ENCODE data around the gene THOP1.
A peak's percentile ranks its signal among the peaks of the same experiment; 100 is the strongest.

Gene THOP1

GRCh38 chr19:2761876-2762782 lies 23.2 kb upstream of the THOP1 start:
- DNase-seq (ENCODE audit: low read depth in 2 of 2, low spot score in 1 of 2): no peak

- no peak for DNase-seq (ENCODE audit: low read depth in 2 of 2, low spot score in 1 of 2)
Observed at GRCh38 chr19:2762783-2763496, 22.4 kb upstream of the THOP1 start.

GRCh38 chr19:2763687-2764086 lies 21.6 kb upstream of the THOP1 start:
- DNase-seq (ENCODE audit: low read depth in 2 of 2, low spot score in 1 of 2): no peak

GRCh38 chr19:2764945-2765344 lies 20.4 kb upstream of the THOP1 start:
- no peak for DNase-seq (ENCODE audit: low read depth in 2 of 2, low spot score in 1 of 2)

- no peak for DNase-seq (ENCODE audit: low read depth in 2 of 2, low spot score in 1 of 2)
Observed at GRCh38 chr19:2765376-2765775, 19.9 kb upstream of the THOP1 start.

GRCh38 chr19:2766594-2767372 lies 18.5 kb upstream of the THOP1 start:
- DNase-seq (ENCODE audit: low read depth in 2 of 2, low spot score in 1 of 2): no peak

GRCh38 chr19:2767688-2768087 lies 17.6 kb upstream of the THOP1 start:
- DNase-seq (ENCODE audit: low read depth in 2 of 2, low spot score in 1 of 2): no peak

GRCh38 chr19:2768365-2769132 lies 16.8 kb upstream of the THOP1 start:
- DNase-seq (ENCODE audit: low read depth in 2 of 2, low spot score in 1 of 2): no peak

- DNase-seq (ENCODE audit: low read depth in 2 of 2, low spot score in 1 of 2): no peak
Observed at GRCh38 chr19:2769218-2769617, 16.1 kb upstream of the THOP1 start.

GRCh38 chr19:2770055-2771013 lies 15.0 kb upstream of the THOP1 start:
- DNase-seq (ENCODE audit: low read depth in 2 of 2, low spot score in 1 of 2): no peak

- DNase-seq (ENCODE audit: low read depth in 2 of 2, low spot score in 1 of 2): no peak
Observed at GRCh38 chr19:2771786-2772674, 13.3 kb upstream of the THOP1 start.

- no peak for DNase-seq (ENCODE audit: low read depth in 2 of 2, low spot score in 1 of 2)
Observed at GRCh38 chr19:2774083-2774679, 11.1 kb upstream of the THOP1 start.

- no peak for DNase-seq (ENCODE audit: low read depth in 2 of 2, low spot score in 1 of 2)
Observed at GRCh38 chr19:2774953-2775555, 10.2 kb upstream of the THOP1 start.

GRCh38 chr19:2775556-2776430 lies 9.5 kb upstream of the THOP1 start:
- DNase-seq (ENCODE audit: low read depth in 2 of 2, low spot score in 1 of 2): peak; percentile 47 to 56

- no peak for DNase-seq (ENCODE audit: low read depth in 2 of 2, low spot score in 1 of 2)
Observed at GRCh38 chr19:2777952-2778683, 7.2 kb upstream of the THOP1 start.

- DNase-seq (ENCODE audit: low read depth in 2 of 2, low spot score in 1 of 2): no peak
Observed at GRCh38 chr19:2779121-2779740, 6.1 kb upstream of the THOP1 start.

Data from stimulated activated CD8-positive, alpha-beta memory T cell treated with anti-CD3 and anti-CD28 coated beads, Interleukin-4, amount 100 ng/mL, for 4 hours (primary cell).